K562 (cell line): Measurements from ENCODE around the gene TJAP1.

Source experiments
- CBX3 ChIP-seq, 2 experiments: IDR thresholded peaks; 1 replicate in 1 of 2; 2 replicates in 1 of 2; pipeline ENCODE4 v1.6.1; 2012; ENCODE audit warnings: inconsistent platforms in 2 of 2, low read length in 2 of 2, borderline replicate concordance in 1 of 2, control low read depth in 1 of 2
- EGR1 ChIP-seq: fragments of 450-650 bp; conservative IDR thresholded peaks from 2 replicates; pipeline ENCODE4 v1.6.1; 2017; ENCODE audit warnings: mild to moderate bottlenecking
- MTA2 ChIP-seq: fragments of 450-650 bp; IDR thresholded peaks from 2 replicates; pipeline ENCODE4 v1.6.1; 2016; ENCODE audit warnings: low read depth
- PHF8 ChIP-seq: fragments of 200-600 bp; sonication (generic); IDR thresholded peaks from 2 replicates; pipeline ENCODE4 v1.6.1; 2012; ENCODE audit warnings: mixed run types, mild to moderate bottlenecking, inconsistent platforms, low read length, moderate library complexity, borderline replicate concordance
- POLR2AphosphoS5 ChIP-seq: IDR thresholded peaks from 2 replicates; pipeline ENCODE4 v1.6.1; 2011; ENCODE audit warnings: mild to moderate bottlenecking, low read depth, low read length, moderate library complexity; ENCODE audit not compliant: control insufficient read depth, insufficient read depth
- RAD21 ChIP-seq, 2 experiments: fragments of 250-450 bp in 1 of 2; fragments of 450-650 bp in 1 of 2; sonication (Bioruptor Pico) in 1 of 2; formaldehyde crosslinking in 1 of 2; IDR thresholded peaks in 1 of 2; conservative IDR thresholded peaks in 1 of 2; 2 replicates each; pipeline versions ENCODE4 v1.4.0 to v1.8.0; 2020 to 2022; ENCODE audit warnings: mild to moderate bottlenecking in 2 of 2, moderate library complexity in 1 of 2
- REST ChIP-seq, 2 experiments: fragments of 450-650 bp; formaldehyde crosslinking in 1 of 2; IDR thresholded peaks; 2 replicates each; pipeline versions ENCODE4 v1.4.0 to v1.6.1; 2014 to 2020; ENCODE audit warnings: mild to moderate bottlenecking in 2 of 2, borderline replicate concordance in 1 of 2, low read depth in 1 of 2
- ZNF449 ChIP-seq: fragments of 250-450 bp; sonication (Bioruptor Pico); IDR thresholded peaks from 2 replicates; pipeline ENCODE4 v1.8.0; 2022; ENCODE audit warnings: moderate library complexity, mild to moderate bottlenecking, inconsistent platforms

DNA sequence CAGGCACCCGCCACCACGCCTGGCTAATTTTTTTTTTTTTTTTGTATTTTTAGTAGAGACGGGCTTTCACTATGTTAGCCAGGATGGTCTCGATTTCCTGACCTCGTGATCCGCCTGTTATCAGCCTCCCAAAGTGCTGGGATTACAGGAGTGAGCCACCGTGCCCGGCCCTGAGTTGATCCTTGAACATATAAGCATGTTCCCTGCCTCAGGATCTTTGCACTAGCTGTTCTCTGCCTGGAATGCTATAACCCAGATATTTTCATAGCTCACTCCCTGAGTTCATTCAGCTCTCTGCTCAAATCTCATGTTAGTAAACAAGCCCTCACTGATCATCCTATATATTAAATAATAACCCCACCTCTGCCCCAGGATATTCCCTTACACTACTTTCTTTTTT, 13.0 kb upstream of the TJAP1 start:
- no peak for TF ChIP-seq MTA2
- no peak for TF ChIP-seq POLR2AphosphoS5
- no peak for TF ChIP-seq RAD21 (CRISPR knock-in tag; conservative IDR thresholded peaks at IDR 0.05 in 1 of 2, IDR thresholded peaks at IDR 0.05 in 1 of 2)
- no peak for TF ChIP-seq ZNF449 (CRISPR knock-in tag)
- no peak for TF ChIP-seq CBX3 (IDR thresholded peaks at IDR 0.05; ENCODE audit: borderline replicate concordance in 1 of 2, low read length in 2 of 2)
- no peak for TF ChIP-seq PHF8
- TF ChIP-seq EGR1, result no peak
- no peak for TF ChIP-seq REST (IDR thresholded peaks at IDR 0.05; ENCODE audit: borderline replicate concordance)
- TF ChIP-seq REST (CRISPR knock-in tag; IDR thresholded peaks at IDR 0.05; ENCODE audit: low read depth), result no peak
